Breast epithelium (tissue), 4 donors: ENCODE measurements around the gene BTBD1. TPM values are rescaled to one million over a fixed set of nuclear protein-coding genes. Genes with fewer than 3 reads are reported as not detected.
"Not testable (repeated sequence)": the region's sequence is repeated elsewhere in the genome, so short reads cannot be mapped to it uniquely, and the experiment has no call there.

Experiments
- DNase-seq, 2 donors: peaks; one replicate each; pipeline ENCODE4 v3.0.0-alpha.2; 2019; ENCODE audit warnings: low spot score in 2 of 2
- H3K27ac ChIP-seq, 2 donors: fragments of 200-600 bp; sonication (generic) in 1 of 2; one replicate each; pipeline ENCODE4 v1.5.1; 2016 to 2019; ENCODE audit warnings: mild to moderate bottlenecking in 1 of 2
- H3K27me3 ChIP-seq, 2 donors: fragments of 200-600 bp; sonication (generic) in 1 of 2; one replicate each; pipeline versions ENCODE4 v1.5.1 to v1.6.0; 2017 to 2019; ENCODE audit warnings: control low read depth in 1 of 2, mild to moderate bottlenecking in 1 of 2
- H3K36me3 ChIP-seq: fragments of 200-600 bp; one replicate; pipeline ENCODE4 v1.5.1; 2019
- H3K4me1 ChIP-seq, 2 donors: fragments of 200-600 bp; sonication (generic); one replicate each; pipeline ENCODE4 v1.5.1; 2016 to 2019; ENCODE audit warnings: control low read depth in 1 of 2
- H3K4me3 ChIP-seq, 3 donors: fragments of 200-600 bp; sonication (generic); 1 replicate in 2 of 3; 2 replicates in 1 of 3; pipeline ENCODE4 v1.5.1; 2016 to 2019; ENCODE audit warnings: mild to moderate bottlenecking in 3 of 3, moderate library complexity in 2 of 3
- H3K9me3 ChIP-seq, 2 donors: fragments of 200-600 bp; sonication (generic) in 1 of 2; one replicate each; pipeline ENCODE4 v1.5.1; 2016 to 2019; ENCODE audit warnings: control low read depth in 1 of 2
- POLR2A ChIP-seq: fragments of 450-650 bp; IDR thresholded peaks from one replicate; pipeline ENCODE4 v1.6.1; 2016; ENCODE audit warnings: antibody characterized with exemption, mild to moderate bottlenecking, moderate library complexity
- POLR2AphosphoS5 ChIP-seq, 3 donors: sonication (generic); formaldehyde crosslinking; IDR thresholded peaks; one replicate each; pipeline ENCODE4 v1.6.1; 2017; ENCODE audit warnings: antibody characterized with exemption in 3 of 3
- intact Hi-C: fragments of 100-400 bp; cut with DNase I; formaldehyde crosslinking; loops from one replicate; pipeline ENCODE4 v1.15.1; 2023; ENCODE audit warnings: low total_unique reads
- total RNA-seq, 3 donors: library from RNA; depleted of rRNA; stranded (reverse); fragments of >200 nt; gene quantifications; one replicate each; pipeline ENCODE4 v1.1.0, GENCODE V29; 2016
- TF ChIP-seq, protein P1 (sequence below), 3 donors: fragments of 450-650 bp; IDR thresholded peaks; one replicate each; pipeline ENCODE4 v1.5.1; 2016 to 2017; ENCODE audit warnings: antibody characterized with exemption in 3 of 3, mild to moderate bottlenecking in 3 of 3, moderate library complexity in 3 of 3

The BTBD1 gene
- total RNA-seq, 3 donors from 2014 or later, result 71.1 to 88.8 (median 87.5) TPM

DNA sequence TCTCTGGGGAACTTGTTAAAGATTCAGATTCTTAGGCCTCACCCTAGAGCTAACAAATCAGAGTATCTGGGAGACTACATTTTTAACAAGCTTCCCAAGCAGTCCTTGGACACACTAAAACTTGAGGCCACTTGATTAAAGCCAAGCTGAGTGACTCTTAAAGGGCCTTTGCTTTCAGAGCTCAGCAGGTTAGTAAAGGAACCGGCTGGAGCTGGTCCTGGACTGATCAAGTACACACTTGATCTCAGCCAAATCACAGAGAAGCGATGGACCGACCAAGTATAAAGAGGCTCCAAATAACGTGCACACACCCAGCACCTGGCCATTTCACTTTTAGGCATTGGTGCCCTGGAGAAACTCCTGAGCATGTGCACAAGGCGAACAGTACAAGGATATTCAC, 27.5 kb upstream of the BTBD1 start:
- no peaks in the 10 kb centered on the region for H3K4me1 ChIP-seq
- TF ChIP-seq POLR2AphosphoS5 (IDR thresholded peaks at IDR 0.05) (no peak), POLR2A (no peak)
- TF ChIP-seq, protein P1, sequence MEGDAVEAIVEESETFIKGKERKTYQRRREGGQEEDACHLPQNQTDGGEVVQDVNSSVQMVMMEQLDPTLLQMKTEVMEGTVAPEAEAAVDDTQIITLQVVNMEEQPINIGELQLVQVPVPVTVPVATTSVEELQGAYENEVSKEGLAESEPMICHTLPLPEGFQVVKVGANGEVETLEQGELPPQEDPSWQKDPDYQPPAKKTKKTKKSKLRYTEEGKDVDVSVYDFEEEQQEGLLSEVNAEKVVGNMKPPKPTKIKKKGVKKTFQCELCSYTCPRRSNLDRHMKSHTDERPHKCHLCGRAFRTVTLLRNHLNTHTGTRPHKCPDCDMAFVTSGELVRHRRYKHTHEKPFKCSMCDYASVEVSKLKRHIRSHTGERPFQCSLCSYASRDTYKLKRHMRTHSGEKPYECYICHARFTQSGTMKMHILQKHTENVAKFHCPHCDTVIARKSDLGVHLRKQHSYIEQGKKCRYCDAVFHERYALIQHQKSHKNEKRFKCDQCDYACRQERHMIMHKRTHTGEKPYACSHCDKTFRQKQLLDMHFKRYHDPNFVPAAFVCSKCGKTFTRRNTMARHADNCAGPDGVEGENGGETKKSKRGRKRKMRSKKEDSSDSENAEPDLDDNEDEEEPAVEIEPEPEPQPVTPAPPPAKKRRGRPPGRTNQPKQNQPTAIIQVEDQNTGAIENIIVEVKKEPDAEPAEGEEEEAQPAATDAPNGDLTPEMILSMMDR (IDR thresholded peaks at IDR 0.05), result no peak
- peaks cover 0 to 5% of the 10 kb centered on the region in 2 donors for H3K9me3 ChIP-seq
- no peak for DNase-seq
- H3K27ac ChIP-seq, result no peak overlapping the region
- H3K4me3 ChIP-seq, result no peak overlapping the region
- intact Hi-C loops, result no loop called here
- no peaks in the 10 kb centered on the region for H3K27me3 ChIP-seq
- H3K36me3 ChIP-seq, result no peaks in the 10 kb centered on the region

GRCh38 chr15:83092309-83092976, 25.4 kb upstream of the BTBD1 start:
- Histone ChIP-seq H3K27me3 (no peaks in the 10 kb centered on the region), H3K9me3 (no peaks in the 10 kb centered on the region), H3K27ac (no peak overlapping the region), H3K4me1 (no peaks in the 10 kb centered on the region), H3K4me3 (no peak overlapping the region), H3K36me3 (no peaks in the 10 kb centered on the region)
- no peak for DNase-seq
- TF ChIP-seq POLR2A (no peak), POLR2AphosphoS5 (IDR thresholded peaks at IDR 0.05) (no peak)
- TF ChIP-seq, protein P1 (IDR thresholded peaks at IDR 0.05), result no peak
- intact Hi-C loops, result no loop called here

DNA sequence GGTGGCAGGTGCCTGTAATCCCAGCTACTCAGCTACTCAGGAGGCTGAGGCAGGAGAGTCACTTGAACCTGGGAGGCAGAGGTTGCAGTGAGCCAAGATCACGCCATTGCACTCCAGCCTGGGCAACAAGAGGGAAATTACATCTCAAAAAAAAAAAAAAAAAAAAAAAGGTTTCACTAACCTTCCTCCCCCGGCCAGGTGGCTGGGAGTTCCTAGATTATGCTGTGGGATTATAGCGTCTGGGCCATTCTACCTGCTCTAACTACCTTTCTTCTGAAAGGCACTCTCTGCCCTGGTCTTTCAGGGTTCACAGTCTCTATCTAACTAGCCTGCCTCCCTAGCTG, 24.9 kb upstream of the BTBD1 start:
- H3K27ac ChIP-seq, H3K4me3 ChIP-seq, H3K36me3 ChIP-seq, DNase-seq, intact Hi-C loops, H3K27me3 ChIP-seq, H3K9me3 ChIP-seq, H3K4me1 ChIP-seq: not testable (repeated sequence)

GRCh38 chr15:83090465-83090864, 23.4 kb upstream of the BTBD1 start:
- intact Hi-C loops, result no loop called here
- Histone ChIP-seq H3K27ac (no peak overlapping the region), H3K4me3 (no peak overlapping the region), H3K36me3 (no peaks in the 10 kb centered on the region), H3K27me3 (no peaks in the 10 kb centered on the region), H3K4me1 (no peaks in the 10 kb centered on the region), H3K9me3 (no peaks in the 10 kb centered on the region)
- no peak for TF ChIP-seq POLR2AphosphoS5 (IDR thresholded peaks at IDR 0.05)
- no peak for TF ChIP-seq POLR2A
- TF ChIP-seq, protein P1 (IDR thresholded peaks at IDR 0.05), result no peak
- DNase-seq, result no peak

DNA sequence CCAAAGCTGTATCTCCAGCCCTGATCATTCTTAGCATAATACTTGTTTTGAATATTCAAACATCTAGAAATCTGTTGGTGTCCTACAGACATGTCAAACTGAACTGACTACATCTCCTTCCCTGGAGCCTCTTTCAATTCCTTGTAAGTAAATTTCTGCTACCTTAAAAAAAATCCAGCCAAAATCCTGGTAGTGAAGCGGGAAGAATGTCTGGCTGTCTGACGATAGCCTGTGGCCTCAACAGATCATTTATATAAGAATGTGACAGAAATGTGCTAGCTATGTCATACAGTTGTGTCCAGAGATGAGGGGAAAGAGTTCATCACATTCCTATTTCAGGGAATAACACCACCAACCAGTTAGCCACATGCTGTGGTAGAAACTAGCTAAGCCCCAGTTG, 21.8 kb upstream of the BTBD1 start:
- no peaks in the 10 kb centered on the region for H3K36me3 ChIP-seq
- TF ChIP-seq, protein P1 (IDR thresholded peaks at IDR 0.05), result no peak
- TF ChIP-seq POLR2AphosphoS5 (IDR thresholded peaks at IDR 0.05), result no peak
- no peaks in the 10 kb centered on the region for H3K9me3 ChIP-seq
- H3K27ac ChIP-seq, result no peak overlapping the region
- intact Hi-C loops, result no loop called here
- DNase-seq, result no peak
- no peaks in the 10 kb centered on the region for H3K4me1 ChIP-seq
- no peak overlapping the region for H3K4me3 ChIP-seq
- no peaks in the 10 kb centered on the region for H3K27me3 ChIP-seq

- TF ChIP-seq, protein P1 (IDR thresholded peaks at IDR 0.05), result no peak
- TF ChIP-seq POLR2AphosphoS5 (IDR thresholded peaks at IDR 0.05), result no peak
- TF ChIP-seq POLR2A, result no peak
- Histone ChIP-seq H3K27me3 (no peaks in the 10 kb centered on the region), H3K4me1 (no peaks in the 10 kb centered on the region), H3K27ac (no peak overlapping the region), H3K36me3 (no peaks in the 10 kb centered on the region), H3K9me3 (no peaks in the 10 kb centered on the region), H3K4me3 (no peak overlapping the region)
- DNase-seq, result no peak
- intact Hi-C loops, result no loop called here
Observed at GRCh38 chr15:83087576-83087975, 20.5 kb upstream of the BTBD1 start.

DNA sequence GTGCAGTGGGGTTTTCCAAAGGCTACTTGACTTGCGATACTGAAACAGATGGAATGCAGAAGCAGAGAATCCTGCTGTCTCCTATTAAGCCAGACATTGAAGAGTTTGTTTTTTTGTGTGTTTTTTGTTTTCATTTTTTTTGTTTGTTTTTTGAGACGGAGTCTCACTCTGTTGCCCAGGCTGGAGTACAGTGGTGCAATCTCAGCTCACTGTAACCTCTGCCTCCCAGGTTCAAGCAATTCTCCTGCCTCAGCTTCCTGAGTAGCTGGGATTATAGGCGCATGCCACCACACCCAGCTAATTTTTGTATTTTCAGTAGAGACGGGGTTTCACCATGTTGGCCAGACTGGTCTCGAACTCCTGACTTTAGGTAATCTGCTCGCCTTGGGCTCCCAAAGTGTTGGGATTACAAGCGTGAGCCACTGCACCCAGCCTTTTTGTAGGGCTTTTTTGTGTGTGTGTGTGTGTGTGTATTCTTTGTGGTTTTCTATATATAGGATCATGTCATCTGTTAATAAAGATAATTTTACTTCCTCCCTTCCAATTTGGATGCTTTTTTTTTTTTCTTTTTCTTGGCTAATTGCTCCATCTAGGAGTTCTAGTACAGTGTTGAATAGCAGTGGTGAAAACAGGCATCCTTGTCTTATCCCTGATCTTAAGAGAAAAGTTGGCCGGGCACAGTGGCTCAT, 19.0 kb upstream of the BTBD1 start:
- H3K9me3 ChIP-seq, H3K4me1 ChIP-seq, intact Hi-C loops, H3K27ac ChIP-seq, H3K27me3 ChIP-seq, H3K4me3 ChIP-seq, DNase-seq, H3K36me3 ChIP-seq: not testable (repeated sequence)

GRCh38 chr15:83085461-83085860, 18.4 kb upstream of the BTBD1 start:
- H3K36me3 ChIP-seq, H3K9me3 ChIP-seq, H3K27me3 ChIP-seq, H3K4me1 ChIP-seq, DNase-seq, intact Hi-C loops, H3K4me3 ChIP-seq, H3K27ac ChIP-seq: not testable (repeated sequence)
